GM12878 (cell line): ENCODE data around the gene CIAO2B. TPM values are rescaled to one million over a fixed set of nuclear protein-coding genes. Genes with fewer than 3 reads are reported as not detected.

Experiments
- ATAC-seq: fragments of 200-7000 bp; cut with Tn5 transposase; 3 replicates; pipeline ENCODE4 v1.9.1; 2020; ENCODE audit warnings: mild to moderate bottlenecking, moderate library complexity
- BruUV-seq: library from RNA; stranded (reverse); fragments of 400-500 nt; replicated peaks from 2 replicates; lab custom pipeline; 2021; lab: Mats Ljungman, UMichigan
- CTCF ChIA-PET: fragments of 300-600 bp; sonication (Branson Sonifier 250); formaldehyde crosslinking; extraction: SDS; loops from one replicate; lab custom pipeline; 2021; ENCODE audit warnings: inconsistent platforms; lab: Yijun Ruan, JAX
- POLR2A ChIA-PET: fragments of 350-600 bp; formaldehyde crosslinking; extraction: SDS; loops from one replicate; lab custom pipeline; 2021; ENCODE audit warnings: inconsistent platforms; lab: Charles Lee
- RAD21 ChIA-PET: fragments of 300-600 bp; sonication (Branson Sonifier 250); formaldehyde crosslinking; loops from one replicate; lab custom pipeline; 2023; ENCODE audit warnings: antibody characterized with exemption; ENCODE audit not compliant: unreplicated experiment; lab: Charles Lee
- SMC1A ChIA-PET: fragments of 300-600 bp; sonication (Branson Sonifier 250); formaldehyde crosslinking; loops from one replicate; lab custom pipeline; 2023; ENCODE audit not compliant: unreplicated experiment, uncharacterized antibody; lab: Charles Lee
- DNase-seq: peaks from one replicate; pipeline ENCODE4 v3.0.0-alpha.2; 2011; ENCODE audit warnings: low read depth, low spot score
- FAIRE-seq: peaks from 3 replicates; lab custom pipeline; 2011; peaks lifted over from hg19 to GRCh38; lab: Jason Lieb, UNC
- H2AFZ ChIP-seq: 2 replicates; pipeline ENCODE4 v1.6.0; 2011; ENCODE audit warnings: low read depth, low read length, control low read depth; ENCODE audit not compliant: control insufficient read depth
- H3K27ac ChIP-seq: 2 replicates; pipeline ENCODE4 v1.5.1; 2011; ENCODE audit warnings: control low read depth; ENCODE audit not compliant: control insufficient read depth, insufficient read depth
- H3K27me3 ChIP-seq, 2 experiments: replicated peaks in 1 of 2; 2 replicates each; pipeline versions ENCODE4 v1.6.0 to v1.6.1; 2011; ENCODE audit warnings: low read length in 1 of 2; ENCODE audit not compliant: control insufficient read depth in 2 of 2, insufficient read depth in 2 of 2
- H3K36me3 ChIP-seq, 2 experiments: 2 replicates each; pipeline ENCODE4 v1.5.1; 2011; ENCODE audit warnings: low read length in 1 of 2; ENCODE audit not compliant: control insufficient read depth in 2 of 2, insufficient read depth in 2 of 2
- H3K4me1 ChIP-seq: 2 replicates; pipeline ENCODE4 v1.6.1; 2011; ENCODE audit warnings: mild to moderate bottlenecking, low read length, moderate library complexity, mixed read lengths; ENCODE audit not compliant: control insufficient read depth, insufficient read depth
- H3K4me2 ChIP-seq: 2 replicates; pipeline ENCODE4 v1.6.0; 2011; ENCODE audit warnings: control low read depth; ENCODE audit not compliant: control insufficient read depth, insufficient read depth
- H3K4me3 ChIP-seq: fragments of 200-600 bp; sonication (generic); 2 replicates; pipeline ENCODE4 v1.5.1; 2016
- H3K79me2 ChIP-seq: 2 replicates; pipeline ENCODE4 v1.6.0; 2011; ENCODE audit warnings: low read length; ENCODE audit not compliant: control insufficient read depth, insufficient read depth
- H3K9ac ChIP-seq: 2 replicates; pipeline ENCODE4 v1.8.0; 2011; ENCODE audit warnings: low read length, control low read depth, mixed read lengths; ENCODE audit not compliant: control insufficient read depth, insufficient read depth
- H3K9me3 ChIP-seq: replicated peaks from 3 replicates; pipeline ENCODE4 v1.5.1; 2011; ENCODE audit warnings: mild to moderate bottlenecking, low read length; ENCODE audit not compliant: control insufficient read depth, insufficient read depth
- H4K20me1 ChIP-seq: 2 replicates; pipeline ENCODE4 v1.6.0; 2011; ENCODE audit not compliant: control insufficient read depth, insufficient read depth
- CHD4 ChIP-seq: fragments of 200-600 bp; sonication (generic); IDR thresholded peaks from 2 replicates; pipeline ENCODE4 v1.6.1; 2016; ENCODE audit warnings: mild to moderate bottlenecking
- FOXK2 ChIP-seq: fragments of 450-650 bp; IDR thresholded peaks from 2 replicates; pipeline ENCODE4 v1.6.1; 2017; ENCODE audit warnings: mild to moderate bottlenecking, moderate library complexity
- NR2C1 ChIP-seq: fragments of 450-650 bp; IDR thresholded peaks from 2 replicates; pipeline ENCODE4 v1.6.1; 2017; ENCODE audit warnings: antibody characterized with exemption, mild to moderate bottlenecking, moderate library complexity
- NR2F1 ChIP-seq: fragments of 450-650 bp; conservative IDR thresholded peaks from 2 replicates; pipeline ENCODE4 v1.6.1; 2017; ENCODE audit warnings: mild to moderate bottlenecking
- POLR2AphosphoS5 ChIP-seq: IDR thresholded peaks from 2 replicates; pipeline ENCODE4 v1.6.1; 2011; ENCODE audit warnings: mild to moderate bottlenecking, low read length, inconsistent platforms
- SIX5 ChIP-seq: IDR thresholded peaks from 2 replicates; pipeline ENCODE4 v1.6.1; 2011; ENCODE audit warnings: mild to moderate bottlenecking, low read depth, low read length, moderate library complexity; ENCODE audit not compliant: severe bottlenecking
- SMAD1 ChIP-seq: fragments of 450-650 bp; IDR thresholded peaks from 2 replicates; pipeline ENCODE4 v1.6.1; 2018; ENCODE audit warnings: mild to moderate bottlenecking, low read depth; ENCODE audit not compliant: partially characterized antibody
- SMAD5 ChIP-seq: IDR thresholded peaks from 2 replicates; pipeline ENCODE4 v1.6.1; 2016; ENCODE audit warnings: antibody characterized with exemption, low read depth
- SP1 ChIP-seq: IDR thresholded peaks from one replicate; pipeline ENCODE4 v1.6.1; 2011; ENCODE audit warnings: low read depth, low read length
- SPI1 ChIP-seq: IDR thresholded peaks from 2 replicates; pipeline ENCODE4 v1.6.1; 2011; ENCODE audit warnings: low read depth, mild to moderate bottlenecking, low read length, moderate library complexity, borderline replicate concordance; ENCODE audit not compliant: insufficient read depth
- SREBF2 ChIP-seq: IDR thresholded peaks from 2 replicates; pipeline ENCODE4 v1.6.1; 2012; ENCODE audit warnings: mild to moderate bottlenecking, low read length
- ZNF274 ChIP-seq: IDR thresholded peaks from one replicate; pipeline ENCODE4 v1.8.0; 2011; ENCODE audit not compliant: insufficient read length, insufficient read depth
- WGBS: methylation state at CpG from one replicate; pipeline ENCODE4 v1.1.6; 2016; ENCODE audit warnings: low lambda C conversion rate; ENCODE audit not compliant: insufficient replicate concordance, insufficient coverage; ENCODE audit errors: missing lambda C conversion rate; 5-methylcytosine and 5-hydroxymethylcytosine counted together
- in situ Hi-C: fragments of 300-500 bp; cut with MboI; formaldehyde crosslinking; loops from 9 replicates; pipeline ENCODE4 v1.14.3; 2018; ENCODE audit warnings: mixed read lengths
- intact Hi-C: fragments of 100-400 bp; cut with micrococcal nuclease; formaldehyde crosslinking; loops from one replicate; pipeline ENCODE4 v1.14.2; 2022; ENCODE audit not compliant: unreplicated experiment
- polyA plus RNA-seq, 11 experiments: library from polyadenylated mRNA; depleted of rRNA in 4 of 11; unstranded in 6 of 11; stranded (reverse) in 5 of 11; fragments of >200 nt; fragmentation: Nextera tagmentation in 4 of 11; fragmentation: Illumina TruSeq in 1 of 11; extraction: Ambion mirVana in 4 of 11; extraction: Trizol in 1 of 11; gene quantifications; 1 replicate in 1 of 11; 2 replicates in 10 of 11; pipeline versions ENCODE4 v1.2.1 to v1.2.3, GENCODE V29; 2011 to 2016; ENCODE audit warnings: inconsistent platforms in 2 of 11, missing spikeins in 2 of 11, low read depth in 1 of 11
- total RNA-seq, 4 experiments: library from RNA; depleted of rRNA in 3 of 4; stranded (reverse); fragments of >200 nt in 3 of 4; fragmentation: Illumina TruSeq in 1 of 4; extraction: Trizol in 1 of 4; gene quantifications; 2 replicates each; pipeline versions ENCODE4 v1.2.1 to v1.2.3, GENCODE V29; 2013 to 2021
- TF ChIP-seq, protein P1 (sequence below), 3 experiments: IDR thresholded peaks in 2 of 3; conservative IDR thresholded peaks in 1 of 3; 2 replicates each; pipeline ENCODE4 v1.5.1; 2011; ENCODE audit warnings: low read depth in 3 of 3, low read length in 3 of 3, mild to moderate bottlenecking in 3 of 3, control low read depth in 2 of 3, moderate library complexity in 2 of 3, inconsistent platforms in 1 of 3, mixed read lengths in 1 of 3; ENCODE audit not compliant: control insufficient read depth in 2 of 3, insufficient read depth in 1 of 3; ENCODE audit errors: extremely low read depth in 1 of 3
- TF ChIP-seq, protein P2 (sequence below): fragments of 450-650 bp; IDR thresholded peaks from 2 replicates; pipeline ENCODE4 v1.6.1; 2017; ENCODE audit warnings: borderline replicate concordance
- TF ChIP-seq, protein P3 (sequence below): fragments of 450-650 bp; IDR thresholded peaks from 2 replicates; pipeline ENCODE4 v1.6.1; 2016; ENCODE audit warnings: mild to moderate bottlenecking
- TF ChIP-seq, protein P4 (sequence below): IDR thresholded peaks from 2 replicates; pipeline ENCODE4 v1.6.1; 2011; ENCODE audit warnings: low read depth, mild to moderate bottlenecking, low read length, moderate library complexity, borderline replicate concordance; ENCODE audit errors: extremely low read depth
- TF ChIP-seq, protein P5 (sequence below): IDR thresholded peaks from 2 replicates; pipeline ENCODE4 v1.6.1; 2011; ENCODE audit warnings: borderline replicate concordance, low read depth, mild to moderate bottlenecking, moderate library complexity, low read length; ENCODE audit not compliant: insufficient read depth, poor library complexity, severe bottlenecking

The CIAO2B gene
- total and polyA plus RNA-seq, 10 of the 15 experiments (the other 5 are each of a cell fraction or from before 2014, with no cell fraction given), result 76.4 to 241 (median 138) TPM

DNA sequence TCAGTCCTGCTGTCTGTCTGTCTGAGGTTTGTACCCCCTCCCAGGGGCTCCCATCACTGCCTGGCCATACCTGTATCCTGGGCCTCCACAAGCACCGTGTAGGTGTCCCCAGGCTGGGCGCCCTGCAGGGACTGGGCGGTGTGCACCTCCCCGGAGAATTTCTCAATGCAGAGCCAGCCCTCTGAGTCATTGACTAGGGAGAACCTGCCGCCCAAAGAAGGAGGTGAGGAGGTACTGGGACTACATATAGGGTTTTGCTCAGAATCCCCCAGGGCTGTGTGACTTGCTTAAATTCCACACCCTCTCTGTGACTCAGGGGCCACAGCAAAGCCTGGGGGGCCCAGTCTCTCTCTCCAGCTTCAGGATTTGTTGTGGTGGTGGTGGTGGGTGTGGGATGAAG lies 23.1 kb downstream of the CIAO2B start:
- Histone ChIP-seq H3K4me3 (no peak overlapping the region), H3K4me1 (no peaks in the 10 kb centered on the region), H2AFZ (no peak overlapping the region), H4K20me1 (no peaks in the 10 kb centered on the region), H3K4me2 (no peak overlapping the region), H3K9ac (no peak overlapping the region), H3K9me3 (no peaks in the 10 kb centered on the region), H3K36me3 (no peaks in the 10 kb centered on the region), H3K79me2 (no peaks in the 10 kb centered on the region), H3K27me3 (no peaks in the 10 kb centered on the region; a peak in 2 of 4 replicates), H3K27ac (no peak overlapping the region)
- DNase-seq (no peak), FAIRE-seq (no peak), ATAC-seq (no peak)
- POLR2A ChIA-PET, result no interaction called here
- CTCF ChIA-PET, result interaction anchor here (2.2 kb wide), 1 partner anchor 15 kb away, joined by 7 read pairs; the partner anchor contains the start of gene RRAD
- TF ChIP-seq ZNF274 (no peak), SPI1 (no peak), NR2C1 (no peak), FOXK2 (no peak), SREBF2 (no peak), POLR2AphosphoS5 (no peak), SMAD5 (no peak), SP1 (no peak), CHD4 (no peak), SIX5 (no peak), NR2F1 (no peak), SMAD1 (no peak)
- TF ChIP-seq, protein P1, sequence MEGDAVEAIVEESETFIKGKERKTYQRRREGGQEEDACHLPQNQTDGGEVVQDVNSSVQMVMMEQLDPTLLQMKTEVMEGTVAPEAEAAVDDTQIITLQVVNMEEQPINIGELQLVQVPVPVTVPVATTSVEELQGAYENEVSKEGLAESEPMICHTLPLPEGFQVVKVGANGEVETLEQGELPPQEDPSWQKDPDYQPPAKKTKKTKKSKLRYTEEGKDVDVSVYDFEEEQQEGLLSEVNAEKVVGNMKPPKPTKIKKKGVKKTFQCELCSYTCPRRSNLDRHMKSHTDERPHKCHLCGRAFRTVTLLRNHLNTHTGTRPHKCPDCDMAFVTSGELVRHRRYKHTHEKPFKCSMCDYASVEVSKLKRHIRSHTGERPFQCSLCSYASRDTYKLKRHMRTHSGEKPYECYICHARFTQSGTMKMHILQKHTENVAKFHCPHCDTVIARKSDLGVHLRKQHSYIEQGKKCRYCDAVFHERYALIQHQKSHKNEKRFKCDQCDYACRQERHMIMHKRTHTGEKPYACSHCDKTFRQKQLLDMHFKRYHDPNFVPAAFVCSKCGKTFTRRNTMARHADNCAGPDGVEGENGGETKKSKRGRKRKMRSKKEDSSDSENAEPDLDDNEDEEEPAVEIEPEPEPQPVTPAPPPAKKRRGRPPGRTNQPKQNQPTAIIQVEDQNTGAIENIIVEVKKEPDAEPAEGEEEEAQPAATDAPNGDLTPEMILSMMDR (IDR thresholded peaks at IDR 0.05 in 2 of 3, conservative IDR thresholded peaks at IDR 0.05 in 1 of 3; ENCODE audit: control insufficient read depth in 2 of 3, extremely low read depth in 1 of 3, insufficient read depth in 1 of 3, low read depth in 3 of 3, low read length in 3 of 3), result no peak
- TF ChIP-seq, protein P2, sequence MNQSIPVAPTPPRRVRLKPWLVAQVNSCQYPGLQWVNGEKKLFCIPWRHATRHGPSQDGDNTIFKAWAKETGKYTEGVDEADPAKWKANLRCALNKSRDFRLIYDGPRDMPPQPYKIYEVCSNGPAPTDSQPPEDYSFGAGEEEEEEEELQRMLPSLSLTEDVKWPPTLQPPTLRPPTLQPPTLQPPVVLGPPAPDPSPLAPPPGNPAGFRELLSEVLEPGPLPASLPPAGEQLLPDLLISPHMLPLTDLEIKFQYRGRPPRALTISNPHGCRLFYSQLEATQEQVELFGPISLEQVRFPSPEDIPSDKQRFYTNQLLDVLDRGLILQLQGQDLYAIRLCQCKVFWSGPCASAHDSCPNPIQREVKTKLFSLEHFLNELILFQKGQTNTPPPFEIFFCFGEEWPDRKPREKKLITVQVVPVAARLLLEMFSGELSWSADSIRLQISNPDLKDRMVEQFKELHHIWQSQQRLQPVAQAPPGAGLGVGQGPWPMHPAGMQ, result no peak
- TF ChIP-seq, protein P3, sequence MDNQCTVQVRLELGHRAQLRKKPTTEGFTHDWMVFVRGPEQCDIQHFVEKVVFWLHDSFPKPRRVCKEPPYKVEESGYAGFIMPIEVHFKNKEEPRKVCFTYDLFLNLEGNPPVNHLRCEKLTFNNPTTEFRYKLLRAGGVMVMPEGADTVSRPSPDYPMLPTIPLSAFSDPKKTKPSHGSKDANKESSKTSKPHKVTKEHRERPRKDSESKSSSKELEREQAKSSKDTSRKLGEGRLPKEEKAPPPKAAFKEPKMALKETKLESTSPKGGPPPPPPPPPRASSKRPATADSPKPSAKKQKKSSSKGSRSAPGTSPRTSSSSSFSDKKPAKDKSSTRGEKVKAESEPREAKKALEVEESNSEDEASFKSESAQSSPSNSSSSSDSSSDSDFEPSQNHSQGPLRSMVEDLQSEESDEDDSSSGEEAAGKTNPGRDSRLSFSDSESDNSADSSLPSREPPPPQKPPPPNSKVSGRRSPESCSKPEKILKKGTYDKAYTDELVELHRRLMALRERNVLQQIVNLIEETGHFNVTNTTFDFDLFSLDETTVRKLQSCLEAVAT, result no peak
- TF ChIP-seq, protein P4, sequence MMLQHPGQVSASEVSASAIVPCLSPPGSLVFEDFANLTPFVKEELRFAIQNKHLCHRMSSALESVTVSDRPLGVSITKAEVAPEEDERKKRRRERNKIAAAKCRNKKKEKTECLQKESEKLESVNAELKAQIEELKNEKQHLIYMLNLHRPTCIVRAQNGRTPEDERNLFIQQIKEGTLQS, result no peak
- TF ChIP-seq, protein P5, sequence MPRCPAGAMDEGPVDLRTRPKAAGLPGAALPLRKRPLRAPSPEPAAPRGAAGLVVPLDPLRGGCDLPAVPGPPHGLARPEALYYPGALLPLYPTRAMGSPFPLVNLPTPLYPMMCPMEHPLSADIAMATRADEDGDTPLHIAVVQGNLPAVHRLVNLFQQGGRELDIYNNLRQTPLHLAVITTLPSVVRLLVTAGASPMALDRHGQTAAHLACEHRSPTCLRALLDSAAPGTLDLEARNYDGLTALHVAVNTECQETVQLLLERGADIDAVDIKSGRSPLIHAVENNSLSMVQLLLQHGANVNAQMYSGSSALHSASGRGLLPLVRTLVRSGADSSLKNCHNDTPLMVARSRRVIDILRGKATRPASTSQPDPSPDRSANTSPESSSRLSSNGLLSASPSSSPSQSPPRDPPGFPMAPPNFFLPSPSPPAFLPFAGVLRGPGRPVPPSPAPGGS, result no peak
- 2% methylated on average over 5 of the region's 5 CpGs for WGBS
- intact Hi-C loops, result no loop called here
- SMC1A ChIA-PET, result no interaction called here
- RAD21 ChIA-PET, result interaction anchor here (1.2 kb wide), 1 partner anchor 10 kb away, joined by 3 read pairs; no protein-coding TSS in a partner anchor
- in situ Hi-C loops, result no loop called here
- BruUV-seq, result no TSS peak
